HG02623 (cell line): ENCODE results near the gene GPR89B.
"Not testable (repeated sequence)": the region's sequence is repeated elsewhere in the genome, so short reads cannot be mapped to it uniquely, and the experiment has no call there.

ENCODE experiments used
- ATAC-seq: cut with Tn5 transposase; IDR thresholded peaks from one replicate; pipeline ENCODE4 v1.9.1; 2021; ENCODE audit warnings: moderate library complexity; ENCODE audit not compliant: unreplicated experiment

Gene GPR89B

GRCh38 chr1:147935296-147935695 is 7.1 kb downstream of the GPR89B start:
- ATAC-seq, result not testable (repeated sequence)

GRCh38 chr1:147940456-147940855 is 12.2 kb downstream of the GPR89B start:
- ATAC-seq, result not testable (repeated sequence)

- ATAC-seq, result not testable (repeated sequence)
Observed at GRCh38 chr1:147942563-147942962, 14.3 kb downstream of the GPR89B start.

GRCh38 chr1:147949517-147949916 is 21.3 kb downstream of the GPR89B start:
- not testable (repeated sequence) for ATAC-seq

- ATAC-seq, result not testable (repeated sequence)
Observed at GRCh38 chr1:147958906-147959305, 30.7 kb downstream of the GPR89B start.

- ATAC-seq, result not testable (repeated sequence)
Observed at GRCh38 chr1:147959680-147960079, 31.5 kb downstream of the GPR89B start.

GRCh38 chr1:147964575-147964974 is 36.4 kb downstream of the GPR89B start:
- ATAC-seq, result not testable (repeated sequence)

GRCh38 chr1:147966657-147967056 is 38.4 kb downstream of the GPR89B start:
- not testable (repeated sequence) for ATAC-seq

GRCh38 chr1:147978896-147979651 is 50.9 kb downstream of the GPR89B start:
- not testable (repeated sequence) for ATAC-seq

- not testable (repeated sequence) for ATAC-seq
Observed at GRCh38 chr1:147985374-147985773, 57.2 kb downstream of the GPR89B start.

- ATAC-seq, result not testable (repeated sequence)
Observed at GRCh38 chr1:147987893-147988292, 59.7 kb downstream of the GPR89B start.

GRCh38 chr1:147992916-147993315 is 64.7 kb downstream of the GPR89B start:
- ATAC-seq, result not testable (repeated sequence)

- ATAC-seq, result not testable (repeated sequence)
Observed at GRCh38 chr1:147993400-147993799, 65.2 kb downstream of the GPR89B start.

GRCh38 chr1:147993825-147994615 is 65.8 kb downstream of the GPR89B start:
- not testable (repeated sequence) for ATAC-seq

GRCh38 chr1:147996088-147996487 is 67.9 kb downstream of the GPR89B start:
- not testable (repeated sequence) for ATAC-seq

GRCh38 chr1:148007724-148008123 is 79.5 kb downstream of the GPR89B start:
- not testable (repeated sequence) for ATAC-seq

GRCh38 chr1:148010527-148010926 is 82.3 kb downstream of the GPR89B start:
- ATAC-seq, result no peak

GRCh38 chr1:148013177-148014144 is 85.2 kb downstream of the GPR89B start:
- not testable (repeated sequence) for ATAC-seq

- not testable (repeated sequence) for ATAC-seq
Observed at GRCh38 chr1:148014289-148015200, 86.3 kb downstream of the GPR89B start.

- ATAC-seq, result not testable (repeated sequence)
Observed at GRCh38 chr1:148024918-148025317, 96.7 kb downstream of the GPR89B start.
